Posterior cingulate gyrus (tissue), 11 donors: ENCODE results near the gene IMMP2L.
"Not testable (repeated sequence)": the region's sequence is repeated elsewhere in the genome, so short reads cannot be mapped to it uniquely, and the experiment has no call there.

Experiments
- DNase-seq, 10 donors: peaks; one replicate each; pipeline versions ENCODE4 v3.0.0 to v3.0.0-alpha.2; 2020 to 2021; ENCODE audit warnings: mixed read lengths in 3 of 10
- intact Hi-C: fragments of 100-400 bp; cut with DNase I; formaldehyde crosslinking; loops from one replicate; pipeline ENCODE4 v1.15.1; 2023

Gene IMMP2L

DNA sequence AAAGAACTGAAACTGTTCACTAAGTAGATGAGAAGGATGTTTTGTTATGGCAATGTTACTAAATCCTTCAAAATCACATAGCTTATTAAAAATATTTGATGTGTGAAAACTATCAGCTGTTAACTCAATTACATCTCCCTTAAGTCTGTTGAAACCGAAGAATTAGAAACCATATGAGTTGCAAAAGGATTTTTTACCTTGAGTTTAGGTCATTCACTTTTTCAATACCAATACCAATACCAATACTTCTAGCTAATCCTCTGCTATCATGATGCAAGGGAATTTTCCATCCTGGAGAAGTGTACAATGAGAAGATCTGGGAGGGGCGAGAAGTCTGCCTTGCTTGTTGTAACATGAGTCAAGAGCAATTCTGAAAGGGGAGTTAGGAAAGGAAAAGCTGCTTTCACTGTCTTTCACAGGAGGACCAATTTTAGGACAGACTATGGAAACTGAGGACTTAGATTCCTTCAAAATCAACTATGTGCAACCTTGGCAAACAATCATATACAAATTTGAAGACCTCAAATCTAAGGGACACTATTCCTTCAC is 199.7 kb downstream of the IMMP2L start:
- intact Hi-C loops: no loop called here
- DNase-seq: no peak

DNA sequence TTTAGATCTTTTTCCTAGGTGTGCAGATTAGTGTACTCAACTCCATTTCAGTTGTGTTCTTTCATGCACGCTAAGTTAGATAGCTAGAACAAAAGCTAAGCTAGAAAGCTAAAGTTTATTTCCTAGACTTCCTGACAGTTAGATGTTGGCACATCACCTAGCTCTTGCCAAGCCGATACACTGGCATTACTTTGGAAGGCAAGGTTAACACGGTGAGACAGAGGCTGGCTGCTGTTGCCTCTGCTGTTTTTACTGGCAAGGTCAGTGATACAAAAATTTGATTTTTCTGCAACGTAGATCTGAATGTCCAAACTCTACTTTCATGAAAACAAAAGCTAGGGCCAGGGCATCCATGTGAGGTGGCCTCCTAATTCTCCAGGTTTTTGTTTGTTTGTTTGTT is 203.4 kb downstream of the IMMP2L start:
- intact Hi-C loops: no loop called here
- DNase-seq: no peak

DNA sequence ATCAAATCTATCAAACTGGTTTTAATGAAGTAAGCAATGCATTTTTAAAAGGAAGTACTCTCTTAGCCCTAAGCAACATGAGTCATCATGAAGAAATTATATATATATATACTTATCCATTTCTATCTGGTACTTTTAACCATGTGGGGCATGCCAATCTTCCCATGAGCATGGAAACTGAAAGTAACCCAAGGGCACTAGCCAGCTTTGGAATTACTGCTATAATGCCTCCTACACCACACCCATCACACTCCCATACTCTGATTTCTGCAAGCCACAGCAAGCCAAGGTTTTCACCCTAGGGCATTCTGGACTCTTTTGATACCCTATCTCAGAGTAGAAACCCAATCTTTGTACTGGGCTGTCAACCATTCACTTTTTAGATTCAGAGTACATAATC is 204.6 kb downstream of the IMMP2L start:
- DNase-seq: no peak
- intact Hi-C loops: no loop called here

DNA sequence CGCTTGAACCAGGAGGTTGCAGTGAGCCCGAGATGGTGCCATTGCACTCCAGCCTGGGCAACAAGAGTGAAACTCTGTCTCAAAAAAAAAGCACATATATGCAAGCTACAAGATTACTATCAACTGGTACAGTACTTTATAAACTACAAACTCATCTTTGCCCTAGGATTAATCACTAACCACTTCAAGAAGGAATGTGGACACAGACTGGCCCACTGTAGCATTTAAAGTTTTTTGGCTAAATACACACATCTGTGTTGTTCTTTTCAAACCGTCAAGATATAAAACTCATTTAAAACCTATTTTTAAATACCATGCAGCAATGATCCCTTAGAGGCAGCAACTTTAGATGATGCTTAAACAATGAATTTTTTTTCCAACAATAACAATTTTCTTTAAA is 205.4 kb downstream of the IMMP2L start:
- DNase-seq: no peak
- intact Hi-C loops: no loop called here

DNA sequence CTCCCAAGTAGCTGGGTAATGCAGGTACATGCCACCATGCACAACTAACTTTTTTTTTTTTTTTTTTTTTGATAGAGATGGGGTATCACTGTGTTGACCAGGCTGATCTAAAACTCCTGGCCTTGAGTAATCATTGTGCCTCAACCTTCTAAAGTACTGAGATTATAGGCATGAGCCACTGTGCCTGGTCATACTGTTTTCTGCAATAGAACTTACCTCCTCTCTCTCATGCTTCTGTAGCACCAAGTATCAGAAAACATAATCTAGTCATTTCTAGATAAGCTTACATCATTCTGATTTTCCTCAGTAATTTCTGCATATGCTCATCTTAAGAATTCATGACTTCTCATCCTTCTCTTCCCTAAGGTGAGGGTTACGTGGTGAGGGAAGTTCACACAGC is 210.0 kb downstream of the IMMP2L start:
- no peak for DNase-seq
- intact Hi-C loops: no loop called here

DNA sequence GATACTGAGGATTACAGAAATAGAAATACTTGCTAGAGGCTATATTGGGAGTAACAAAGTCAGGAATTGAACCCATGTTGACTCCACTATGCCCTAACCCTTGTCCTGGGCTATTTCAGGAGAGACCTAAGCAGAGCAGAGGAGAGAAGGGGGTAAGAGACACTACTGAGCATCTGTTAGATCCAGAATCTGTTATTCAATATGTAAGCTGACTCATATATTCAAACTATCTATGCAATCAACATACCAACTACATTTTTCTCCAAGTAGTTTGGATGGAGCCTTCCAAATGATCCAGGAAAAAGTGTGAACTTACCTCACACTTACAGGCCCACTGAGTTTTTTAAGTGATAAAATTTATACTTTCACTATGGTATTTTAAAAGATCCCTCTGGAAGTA is 216.1 kb downstream of the IMMP2L start:
- DNase-seq: no peak
- intact Hi-C loops: no loop called here

DNA sequence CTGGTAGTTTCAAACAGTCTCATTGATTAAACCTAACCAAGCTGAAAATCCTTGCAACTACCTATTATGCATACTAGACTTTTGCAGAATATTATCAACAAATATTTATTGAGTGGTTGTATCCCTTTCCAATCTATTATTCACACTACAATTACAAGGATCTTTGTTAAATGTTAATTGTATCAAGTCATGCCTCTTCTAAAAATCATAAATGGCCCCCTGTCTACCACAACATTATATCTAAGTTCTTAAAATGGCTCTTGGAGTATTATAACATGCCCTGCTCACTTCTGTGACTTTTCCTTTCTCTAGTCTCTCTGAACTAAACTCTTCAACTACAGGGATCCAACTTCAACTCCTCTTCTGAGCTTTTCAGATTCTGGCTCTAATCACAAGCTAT is 219.3 kb downstream of the IMMP2L start:
- no peak for DNase-seq
- intact Hi-C loops: no loop called here

DNA sequence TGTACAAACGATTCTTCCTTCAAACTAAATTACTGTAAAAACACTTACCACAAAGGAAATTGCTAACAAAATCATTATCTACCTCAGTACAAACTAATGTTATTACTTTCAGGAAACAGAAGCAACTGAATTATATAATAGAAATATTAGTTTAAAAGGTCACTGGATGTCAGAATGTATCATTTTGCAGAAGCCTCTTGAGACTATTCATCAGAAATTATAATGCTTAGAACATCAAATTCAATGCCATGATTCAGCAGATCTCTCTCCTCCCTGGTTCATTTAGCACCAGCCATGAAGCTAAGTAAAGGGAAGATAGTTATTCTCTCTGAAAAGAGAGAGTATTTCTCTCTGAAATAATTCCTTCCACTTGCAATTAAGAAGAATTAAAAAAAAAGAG is 223.3 kb downstream of the IMMP2L start:
- DNase-seq: no peak
- intact Hi-C loops: no loop called here

DNA sequence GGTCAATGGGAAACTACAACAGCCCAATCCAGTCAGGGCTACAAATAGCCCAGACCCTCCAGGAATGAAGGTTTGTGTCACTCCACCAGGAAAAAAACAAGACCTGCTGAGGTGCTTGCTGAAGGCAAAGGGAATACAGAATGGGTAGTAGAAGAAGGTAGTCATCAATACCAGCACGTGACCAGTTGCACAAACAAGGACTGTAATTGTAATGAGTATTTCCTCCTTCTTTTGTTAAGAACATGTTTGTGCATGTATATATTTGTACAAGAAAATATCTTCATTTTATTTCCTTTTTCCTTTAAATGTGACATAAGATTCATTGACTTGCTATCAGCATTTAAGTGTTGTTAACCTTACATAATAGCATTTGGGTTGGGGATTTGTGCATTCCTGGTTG is 229.3 kb downstream of the IMMP2L start:
- intact Hi-C loops: loop anchor here (5.0 kb wide), 1 partner anchor 104 kb away; no protein-coding TSS in a partner anchor
- DNase-seq: no peak

DNA sequence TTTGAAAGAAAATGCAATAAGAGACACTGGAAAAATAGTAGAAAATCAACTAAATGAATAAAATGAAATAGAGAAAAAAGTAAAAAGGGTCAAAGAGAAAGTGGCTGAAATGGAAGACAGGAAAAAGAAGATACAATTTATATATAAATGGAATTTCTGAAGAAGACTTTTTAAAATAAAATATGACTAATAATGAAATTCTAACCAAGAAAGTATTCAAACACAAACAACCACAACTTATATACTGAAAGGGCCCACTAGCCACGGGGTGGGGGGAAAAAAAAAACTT is 232.1 kb downstream of the IMMP2L start:
- DNase-seq: no peak
- intact Hi-C loops: loop anchor here (5.0 kb wide), 1 partner anchor 107 kb away; no protein-coding TSS in a partner anchor

DNA sequence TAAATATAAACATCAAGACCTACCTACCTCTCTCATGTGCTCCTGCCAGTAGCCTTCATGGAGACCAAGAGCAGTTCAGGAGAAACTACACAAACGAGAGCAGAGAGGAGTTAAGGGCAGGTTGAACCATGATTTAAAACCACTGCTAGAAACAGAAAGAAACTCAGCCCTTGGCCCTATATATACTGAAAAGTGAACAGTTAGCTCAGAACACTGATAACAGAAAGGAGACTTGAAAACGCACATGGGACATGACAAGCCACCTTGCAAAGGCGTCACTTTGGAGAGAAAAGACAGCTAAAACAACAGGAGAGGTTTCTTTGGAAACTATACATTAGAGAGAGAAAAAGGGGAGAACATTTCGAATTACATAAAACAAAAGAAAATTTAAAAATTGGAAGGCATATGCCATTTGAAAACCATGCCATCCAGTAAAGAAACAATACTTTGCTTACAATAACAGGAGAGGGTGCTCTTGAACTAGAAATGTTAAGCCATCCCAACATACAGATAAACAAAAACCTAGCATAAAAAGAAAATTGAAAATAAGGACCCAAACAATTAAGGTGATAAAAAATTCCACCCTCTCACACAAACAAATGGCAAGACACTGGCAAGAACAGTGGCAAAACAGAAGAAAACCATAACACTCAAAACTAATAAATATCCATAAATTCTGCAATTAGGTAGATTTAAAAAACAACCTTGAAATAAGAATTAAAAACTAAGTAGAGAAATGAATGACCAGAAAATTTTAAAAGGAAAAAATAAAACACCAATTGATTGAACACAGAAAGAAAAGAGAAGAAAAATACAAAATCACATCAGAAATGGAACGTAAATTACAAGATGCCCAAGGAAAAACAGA is 232.7 kb downstream of the IMMP2L start:
- intact Hi-C loops: loop anchor here (5.0 kb wide), 1 partner anchor 108 kb away; no protein-coding TSS in a partner anchor
- DNase-seq: no peak

DNA sequence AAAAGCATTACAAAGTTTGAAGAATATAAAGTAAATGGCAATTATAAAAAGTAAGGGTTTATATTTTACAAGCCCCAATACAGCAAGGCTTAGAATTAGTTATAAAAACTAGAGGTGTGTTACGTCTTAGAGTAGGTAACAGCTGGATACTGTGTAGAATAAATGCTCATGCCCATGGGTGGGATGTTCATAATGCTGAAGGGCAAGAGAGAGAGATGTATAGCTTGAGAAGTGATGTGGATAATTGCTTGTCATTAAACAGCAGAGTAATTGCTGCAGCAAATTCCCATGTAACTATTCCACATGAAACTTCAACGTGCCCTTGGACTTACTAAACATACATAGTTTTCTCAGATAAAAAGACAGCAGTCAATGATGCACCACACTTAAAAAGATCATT is 233.8 kb downstream of the IMMP2L start:
- intact Hi-C loops: no loop called here
- no peak for DNase-seq

DNA sequence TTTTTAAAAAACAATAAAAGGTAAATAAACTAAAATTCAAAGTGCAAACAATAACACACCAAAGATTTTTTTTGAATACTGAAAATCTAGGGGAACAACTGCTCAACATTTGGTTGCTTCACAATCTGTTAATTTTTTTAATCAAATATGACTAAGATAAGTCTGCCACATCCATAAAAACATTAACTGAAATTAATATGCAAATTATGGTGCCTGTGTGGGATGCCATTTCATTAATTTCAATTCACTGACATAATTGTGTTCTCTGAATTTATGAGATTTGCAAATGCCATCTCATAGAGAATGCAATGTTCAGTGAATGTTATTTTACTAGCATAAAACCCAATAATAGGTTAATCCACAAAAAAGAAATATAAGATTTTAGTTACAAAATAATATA is 237.5 kb downstream of the IMMP2L start:
- intact Hi-C loops: no loop called here
- DNase-seq: no peak

DNA sequence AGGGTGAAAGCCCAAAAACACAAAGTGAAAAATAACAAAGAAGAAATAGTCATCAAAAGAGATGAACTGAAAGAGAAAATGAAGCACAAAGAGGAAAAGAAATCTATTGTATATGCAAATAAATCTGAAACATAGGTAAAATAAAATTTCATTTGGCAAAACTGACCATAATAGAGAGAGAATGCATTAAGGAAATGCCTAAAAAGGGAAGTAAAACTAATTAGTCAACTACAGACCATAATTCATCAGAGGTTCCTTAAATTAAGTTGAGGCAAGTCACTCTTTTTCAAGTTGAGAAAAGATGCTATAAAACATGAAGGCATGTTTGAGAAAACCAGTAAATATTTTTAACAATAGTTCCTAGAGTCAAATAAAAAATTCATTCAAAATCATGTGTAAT is 238.1 kb downstream of the IMMP2L start:
- intact Hi-C loops: no loop called here

DNA sequence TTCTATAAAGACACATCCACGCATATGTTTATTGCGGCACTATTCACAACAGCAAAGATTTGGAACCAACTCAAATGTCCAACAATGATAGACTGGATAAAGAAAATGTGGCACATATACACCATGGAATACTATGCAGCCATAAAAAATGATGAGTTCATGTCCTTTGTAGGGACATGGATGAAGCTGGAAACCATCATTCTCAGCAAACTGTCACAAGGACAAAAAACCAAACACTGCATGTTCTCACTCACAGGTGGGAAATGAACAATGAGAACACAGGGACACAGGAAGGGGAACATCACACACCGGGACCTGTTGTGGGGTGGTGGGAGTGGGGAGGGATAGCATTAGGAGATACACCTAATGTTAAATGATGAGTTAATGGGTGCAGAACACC is 238.6 kb downstream of the IMMP2L start:
- DNase-seq, intact Hi-C loops: not testable (repeated sequence)

More for the DNA sequence above, 238.1 kb downstream of the IMMP2L start:
- no peak for DNase-seq

DNA sequence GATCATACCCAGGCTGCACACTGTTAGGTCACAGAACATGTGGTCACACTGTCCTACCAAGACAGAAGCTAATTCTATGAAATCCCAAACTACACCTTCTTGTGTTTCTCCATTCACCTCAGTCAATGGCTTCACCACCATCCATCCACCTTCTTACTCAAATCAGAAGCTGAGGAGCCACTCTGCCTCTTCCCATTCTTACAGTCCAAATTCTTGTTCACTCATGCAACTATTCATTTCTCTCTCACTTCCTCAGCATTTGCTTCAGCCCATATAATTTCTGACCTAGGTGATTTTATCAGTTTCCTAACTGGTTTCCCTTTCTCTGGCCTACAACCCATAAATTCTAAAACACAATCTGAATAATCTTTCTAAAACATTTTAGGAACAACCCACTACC is 242.2 kb downstream of the IMMP2L start:
- intact Hi-C loops: no loop called here
- no peak for DNase-seq

DNA sequence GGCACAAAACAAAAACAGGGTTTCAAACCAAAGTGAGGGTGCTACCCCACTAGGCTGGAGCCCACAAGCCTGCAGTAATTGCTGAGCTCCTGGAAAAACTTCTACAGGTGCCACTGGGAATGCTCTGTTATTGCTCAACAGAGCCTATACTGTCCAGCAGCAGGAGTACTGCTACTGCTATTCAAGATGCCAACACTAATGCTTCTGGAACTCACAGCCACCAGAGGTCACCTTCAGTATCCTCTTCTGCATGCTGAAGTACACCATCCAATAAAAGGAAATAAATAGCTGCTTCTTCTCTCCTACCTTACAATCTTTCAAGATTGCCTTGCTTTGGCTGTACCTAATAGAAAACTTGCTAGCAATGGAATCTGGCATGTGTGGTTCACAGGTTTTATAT is 249.3 kb downstream of the IMMP2L start:
- no peak for DNase-seq
- intact Hi-C loops: no loop called here

DNA sequence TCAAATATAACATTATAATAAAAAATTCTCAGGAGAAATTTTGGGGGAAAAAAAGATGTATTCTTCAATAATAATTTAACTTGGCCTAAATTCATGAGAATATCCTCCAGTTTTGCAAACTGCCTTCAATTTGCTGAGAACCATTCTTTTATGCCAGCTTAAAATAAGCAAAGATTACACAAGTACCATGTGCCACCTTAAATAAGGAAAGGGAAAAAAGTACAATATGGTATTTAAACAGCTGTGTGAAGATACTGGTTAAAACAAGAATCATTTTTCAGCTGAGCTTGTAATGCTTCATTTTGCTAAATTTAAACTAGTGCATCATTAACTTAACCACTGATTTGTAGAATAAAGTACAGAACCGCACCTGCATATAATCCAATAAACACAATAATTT is 253.6 kb downstream of the IMMP2L start:
- DNase-seq: no peak
- intact Hi-C loops: no loop called here

DNA sequence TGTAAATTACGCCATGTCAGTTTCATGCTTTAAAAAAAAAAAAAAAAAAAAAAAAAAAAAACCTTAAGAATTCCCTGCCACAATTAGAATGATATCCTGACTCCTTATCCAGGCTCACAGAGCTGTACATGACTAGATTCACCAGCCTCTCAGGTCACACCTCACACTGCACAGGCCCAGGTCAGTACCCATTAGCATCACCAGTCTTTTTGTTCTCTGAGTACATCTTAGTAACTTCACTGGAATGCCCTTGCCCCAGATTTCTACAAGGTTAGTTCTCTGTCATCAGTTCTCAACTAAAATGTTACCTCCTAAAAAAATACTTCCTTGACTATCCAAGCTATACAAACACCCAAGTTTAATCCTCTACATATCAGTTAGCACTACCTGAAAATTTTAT is 260.4 kb downstream of the IMMP2L start:
- intact Hi-C loops: no loop called here
- no peak for DNase-seq

DNA sequence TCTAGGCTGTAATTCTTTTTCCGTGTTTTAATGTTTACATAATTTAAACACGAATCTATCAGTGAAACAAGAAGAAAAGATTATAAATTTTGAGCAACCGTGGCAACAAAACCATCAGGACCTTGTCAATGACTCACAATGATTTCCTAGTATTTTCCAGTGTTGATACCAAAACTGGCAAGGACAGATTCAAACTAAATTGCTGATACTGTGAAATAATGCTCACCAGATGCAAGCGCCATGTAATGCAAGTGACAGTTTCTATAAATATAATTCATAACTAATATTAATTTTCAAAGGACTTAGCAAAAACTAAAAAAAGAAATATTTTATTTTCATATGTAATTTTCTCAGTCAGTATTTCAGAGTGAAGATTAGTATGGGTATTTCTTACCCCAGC is 267.8 kb downstream of the IMMP2L start:
- intact Hi-C loops: no loop called here
- no peak for DNase-seq

DNA sequence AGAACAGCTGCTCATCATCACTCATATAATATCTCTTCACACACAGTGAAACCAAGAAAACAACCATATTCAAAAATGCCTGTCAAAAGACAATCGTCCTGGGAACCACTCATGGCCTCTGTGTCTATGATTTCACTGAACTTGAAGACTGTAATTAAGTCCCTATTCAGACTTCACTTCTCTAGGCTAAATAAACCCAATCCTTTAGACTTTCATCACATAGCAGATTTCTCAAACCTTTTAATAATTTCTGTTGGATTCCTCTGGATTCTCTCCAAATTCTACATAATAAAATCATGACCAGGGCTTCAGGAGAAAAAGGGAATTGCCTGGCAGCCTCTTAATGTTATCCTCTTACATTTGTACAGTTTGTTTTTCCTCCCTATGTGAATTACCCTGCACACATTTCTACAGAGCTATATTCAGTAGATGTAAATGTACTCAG is 270.2 kb downstream of the IMMP2L start:
- DNase-seq: no peak
- intact Hi-C loops: no loop called here

DNA sequence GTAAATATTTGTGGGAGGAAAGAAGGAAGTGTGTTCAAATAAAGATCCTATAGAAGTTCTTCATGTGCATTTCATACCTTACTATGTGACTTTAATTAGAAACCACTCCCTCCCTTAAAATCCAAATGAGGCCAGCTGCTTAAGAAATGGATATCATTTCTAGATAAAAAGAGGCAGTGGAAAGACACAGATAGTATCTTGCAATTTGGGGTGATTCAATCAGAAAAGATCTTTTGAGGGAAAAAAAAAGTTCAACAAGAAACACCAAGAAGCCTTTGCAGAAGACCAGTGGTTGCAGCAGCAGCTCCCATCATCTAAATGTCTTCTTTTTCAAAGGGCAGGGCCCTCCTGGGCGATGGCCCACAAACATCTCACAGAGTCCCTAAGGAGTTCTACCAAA is 271.3 kb downstream of the IMMP2L start:
- intact Hi-C loops: no loop called here
- no peak for DNase-seq
